Left colon (tissue), 2 donors: Measurements from ENCODE around the gene GREB1L. TPM values are rescaled to one million over a fixed set of nuclear protein-coding genes. Genes with fewer than 3 reads are reported as not detected.
A peak's percentile ranks its signal among the peaks of the same experiment; 100 is the strongest.
"Not testable (repeated sequence)": the region's sequence is repeated elsewhere in the genome, so short reads cannot be mapped to it uniquely, and the experiment has no call there.

Experiments used
- ATAC-seq: fragments of 200-7000 bp; cut with Tn5 transposase; one replicate; pipeline ENCODE4 v1.9.1; 2020; ENCODE audit warnings: mild to moderate bottlenecking, moderate library complexity
- DNase-seq, 2 donors: peaks; one replicate each; pipeline ENCODE4 v3.0.0-alpha.2; 2020
- intact Hi-C, 2 donors: fragments of 100-400 bp; cut with DNase I in 1 of 2; cut with micrococcal nuclease in 1 of 2; formaldehyde crosslinking; loops; one replicate each; pipeline versions ENCODE4 v1.11.2 to v1.14.0; 2022; cut with DNase I, micrococcal nuclease
- long read RNA-seq: library from polyadenylated mRNA; unstranded; transcript quantifications from one replicate; pipeline ENCODE4 v2.0.0, GENCODE V29; 2021
- total RNA-seq, 2 donors: library from RNA; stranded (reverse); fragmentation: NEBNext Ultra II Directional; extraction: Animal tissue kit (Norgen Biotek cat#: 25700); gene quantifications; one replicate each; pipeline ENCODE4 v1.2.1, GENCODE V29; 2021
- donor health status: DM: no; HTN: no; CAD: no.
- donor health status: DM: yes; HTN: yes; CAD: no.

The GREB1L gene
- total RNA-seq, result under 1 TPM in 1 of 2 donors, not detected in 1; 0.28 TPM
- long read RNA-seq, partial matches to known transcripts, result 0 of 1 reads
- long read RNA-seq, other reads (novel, unspliced or antisense), result 1 of 1 reads

DNA sequence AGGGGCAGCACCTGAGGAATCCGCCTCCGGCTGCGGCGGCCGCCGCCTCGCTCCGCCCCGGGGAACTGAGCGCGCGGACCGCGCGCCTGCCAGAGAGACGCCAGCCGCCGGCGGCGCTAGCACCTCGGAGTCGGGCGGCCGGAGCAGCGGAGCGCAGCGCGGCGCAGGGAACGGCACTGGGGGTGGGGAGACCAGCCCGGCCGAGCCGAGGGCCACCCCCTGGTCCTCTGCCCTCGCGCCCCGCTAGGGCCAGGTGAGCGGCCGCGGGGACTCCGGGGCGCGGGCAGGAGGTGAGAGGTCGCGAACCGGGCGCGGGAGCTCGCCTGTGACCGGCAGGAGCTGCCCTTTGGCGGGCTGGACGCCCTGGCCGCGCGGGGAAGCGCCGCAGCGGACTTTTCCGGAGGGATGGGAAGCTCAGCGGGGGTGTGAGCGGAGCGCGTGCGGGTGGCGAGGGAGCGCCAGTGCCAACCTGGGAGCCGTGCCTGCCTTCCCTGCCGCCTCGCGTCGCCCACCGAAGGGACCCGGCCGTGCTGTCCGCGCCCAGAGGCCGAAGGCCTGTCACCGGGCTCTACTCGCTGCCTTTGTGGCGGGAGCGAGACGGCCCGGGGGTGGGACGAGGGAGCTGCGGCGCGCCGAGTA is at the start of gene GREB1L:
GREB1L (plus strand) TSS at position 92 of the 639 bp plus-strand sequence. CDS start 141,287 bp downstream, outside the sequence.
- DNase-seq (peak in 1 of 2 donors; percentile 52), ATAC-seq (peak; percentile 97)
- intact Hi-C loops, result no loop called here

- intact Hi-C loops, result loop anchor here in 1 of 2 donors (5.0 kb wide), 2 partner anchors 250 to 765 kb away; no protein-coding TSS in a partner anchor
- DNase-seq, result no peak
- no peak for ATAC-seq
Measured at GRCh38 chr18:21192308-21192624, 49.8 kb upstream of the GREB1L start.

GRCh38 chr18:21194871-21195771 is 46.9 kb upstream of the GREB1L start:
- ATAC-seq (peak; percentile 31), DNase-seq (no peak)
- intact Hi-C loops, result loop anchor here in 1 of 2 donors (5.0 kb wide), 2 partner anchors 247 to 762 kb away; no protein-coding TSS in a partner anchor

DNA sequence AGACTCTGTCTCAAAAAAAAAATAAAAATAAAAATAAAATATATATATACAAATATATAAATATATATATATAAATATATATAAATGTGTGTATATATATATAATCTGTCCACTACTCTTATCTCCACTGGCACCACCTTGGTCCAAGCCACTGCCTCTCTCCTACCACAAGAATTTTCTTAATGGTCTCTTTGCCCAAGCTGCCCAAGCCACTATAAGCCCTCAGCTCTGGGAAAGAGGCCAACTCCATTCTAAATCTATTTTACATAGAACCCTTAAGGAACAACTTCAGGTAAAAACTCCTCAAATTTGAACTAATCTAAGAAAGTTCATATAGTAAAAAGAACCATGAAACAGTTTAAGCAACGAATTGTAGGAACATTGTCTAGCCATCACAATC is 45.6 kb upstream of the GREB1L start:
- ATAC-seq, result no peak
- intact Hi-C loops, result no loop called here
- no peak for DNase-seq

GRCh38 chr18:21203126-21203525 is 38.9 kb upstream of the GREB1L start:
- ATAC-seq (no peak), DNase-seq (no peak)
- intact Hi-C loops, result no loop called here

- no peak for DNase-seq
- no peak for ATAC-seq
- intact Hi-C loops, result no loop called here
Measured at GRCh38 chr18:21203542-21204241, 38.3 kb upstream of the GREB1L start.

DNA sequence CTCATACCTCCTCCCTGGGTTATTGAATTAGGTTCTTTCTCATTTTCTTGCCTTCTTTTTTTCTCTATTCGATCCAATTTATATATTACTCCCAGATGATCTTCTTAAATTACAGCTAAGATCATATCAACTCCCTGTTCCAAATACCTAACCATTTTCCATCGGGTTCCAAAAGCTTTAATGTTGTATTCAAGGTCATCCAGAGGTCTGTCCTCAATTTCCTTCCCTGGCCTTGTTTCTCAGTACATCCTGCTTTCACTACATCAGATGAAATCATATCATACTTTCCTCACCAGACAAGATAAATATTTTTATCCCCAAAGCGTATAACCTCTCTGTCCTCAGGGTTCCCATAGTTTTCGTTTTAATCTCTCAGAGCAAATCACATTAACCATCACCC is 36.3 kb upstream of the GREB1L start:
- ATAC-seq, result no peak
- no peak for DNase-seq
- intact Hi-C loops, result no loop called here

DNA sequence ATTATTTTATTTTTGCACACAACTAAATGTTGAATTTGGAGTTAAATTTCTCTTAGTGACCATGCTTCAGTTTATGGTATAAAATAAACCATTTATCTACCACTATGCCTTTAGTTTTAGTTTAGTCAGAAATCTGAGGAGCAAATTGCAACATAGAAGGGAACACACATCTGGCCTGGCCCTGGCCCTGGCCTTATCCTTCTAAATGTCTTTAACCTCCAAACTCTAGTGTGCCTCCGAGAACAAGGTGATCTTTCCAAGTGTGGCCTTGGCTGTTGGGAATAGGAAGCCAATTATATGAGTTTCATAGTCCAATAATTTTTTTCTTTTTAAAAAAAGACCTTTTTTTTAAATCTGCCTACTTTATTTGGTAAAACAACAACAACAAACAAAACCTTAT is 31.8 kb upstream of the GREB1L start:
- ATAC-seq (no peak), DNase-seq (no peak)
- intact Hi-C loops, result no loop called here

GRCh38 chr18:21210784-21211183 is 31.2 kb upstream of the GREB1L start:
- DNase-seq, result no peak
- intact Hi-C loops, result no loop called here
- ATAC-seq, result no peak

DNA sequence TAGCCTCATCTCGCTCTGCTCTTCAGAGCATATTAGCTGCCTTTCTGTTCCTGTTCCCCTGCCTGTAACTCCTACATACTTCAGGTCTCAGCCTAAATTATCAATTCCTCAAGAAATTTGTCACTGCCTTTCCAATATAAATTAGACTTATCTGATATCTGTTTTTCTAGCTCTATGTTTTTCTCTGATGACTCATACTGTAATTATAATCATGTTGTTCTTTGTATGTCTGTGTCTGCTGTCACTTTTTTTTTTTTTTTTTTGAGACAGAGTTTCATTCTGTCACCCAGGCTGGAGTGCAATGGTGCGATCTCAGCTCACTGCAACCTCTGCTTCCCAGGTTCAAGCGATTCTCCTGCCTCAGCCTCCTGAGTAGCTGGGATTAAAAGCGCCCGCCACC is 27.6 kb upstream of the GREB1L start:
- ATAC-seq, intact Hi-C loops, DNase-seq: not testable (repeated sequence)

GRCh38 chr18:21215490-21215889 is 26.5 kb upstream of the GREB1L start:
- DNase-seq (no peak), ATAC-seq (no peak)
- intact Hi-C loops, result no loop called here

DNA sequence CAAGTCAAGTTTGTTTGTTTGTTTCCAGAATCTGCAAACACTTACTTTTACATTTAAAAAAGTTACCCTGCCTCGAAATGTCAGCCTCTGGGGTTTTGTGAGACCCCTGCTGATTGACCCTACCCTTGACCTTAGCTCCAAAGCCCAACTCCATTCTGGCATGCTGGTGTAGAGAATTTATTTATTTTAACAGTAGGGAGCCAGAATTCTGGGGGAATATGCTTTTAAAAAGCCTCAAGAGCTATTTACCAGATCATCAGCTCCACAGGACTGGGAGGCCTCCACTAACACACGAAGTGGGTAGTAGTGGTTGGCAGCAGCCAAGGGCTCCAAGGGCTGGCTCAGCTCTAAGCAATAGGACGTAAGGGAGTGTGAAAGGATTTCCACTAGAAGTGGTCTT is 23.2 kb upstream of the GREB1L start:
- intact Hi-C loops, result no loop called here
- ATAC-seq, result no peak
- DNase-seq, result no peak

GRCh38 chr18:21230436-21230835 is 11.6 kb upstream of the GREB1L start:
- ATAC-seq (no peak), DNase-seq (no peak)
- intact Hi-C loops, result no loop called here

- ATAC-seq (peak; percentile 27), DNase-seq (no peak)
- intact Hi-C loops, result no loop called here
Measured at GRCh38 chr18:21241301-21242048, 557 bp upstream of the GREB1L start.

DNA sequence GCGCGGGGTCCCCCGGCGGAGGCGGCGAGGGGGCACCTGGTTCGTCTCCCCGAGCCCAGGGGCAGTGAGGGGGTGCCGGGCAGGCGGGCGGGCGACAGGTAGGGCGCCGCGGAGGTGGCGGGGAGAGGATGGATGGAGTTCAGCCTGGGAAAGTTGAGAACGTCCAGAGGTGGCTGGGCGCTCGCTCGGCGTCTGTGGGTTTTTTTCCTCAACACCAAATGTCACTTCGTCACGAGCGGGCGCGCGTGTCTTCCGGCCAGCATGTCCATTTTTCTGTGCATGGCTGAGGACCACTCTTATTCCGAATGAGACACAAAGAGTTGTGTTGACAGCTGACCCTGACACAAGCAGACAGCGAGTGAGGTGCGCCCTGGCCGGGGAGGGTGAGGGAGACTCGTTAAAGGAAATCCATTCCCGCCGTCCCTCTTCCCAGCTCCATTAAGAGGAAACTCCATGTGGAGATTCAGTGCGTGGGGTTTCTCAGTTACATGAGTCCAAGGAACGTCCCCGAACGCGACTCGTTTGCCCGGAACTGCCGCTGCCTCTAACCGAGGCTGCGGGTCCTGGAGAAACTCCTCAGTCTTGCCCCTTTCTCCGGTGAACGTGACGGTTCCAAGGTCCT is 859 bp downstream of the GREB1L start:
- peak; percentile 39 for ATAC-seq
- peak in 1 of 2 donors; percentile 7 for DNase-seq

GRCh38 chr18:21254576-21254975 is 12.5 kb downstream of the GREB1L start:
- DNase-seq (no peak), ATAC-seq (no peak)
- intact Hi-C loops, result no loop called here

More for the DNA sequence above, 859 bp downstream of the GREB1L start:
- intact Hi-C loops, result no loop called here

DNA sequence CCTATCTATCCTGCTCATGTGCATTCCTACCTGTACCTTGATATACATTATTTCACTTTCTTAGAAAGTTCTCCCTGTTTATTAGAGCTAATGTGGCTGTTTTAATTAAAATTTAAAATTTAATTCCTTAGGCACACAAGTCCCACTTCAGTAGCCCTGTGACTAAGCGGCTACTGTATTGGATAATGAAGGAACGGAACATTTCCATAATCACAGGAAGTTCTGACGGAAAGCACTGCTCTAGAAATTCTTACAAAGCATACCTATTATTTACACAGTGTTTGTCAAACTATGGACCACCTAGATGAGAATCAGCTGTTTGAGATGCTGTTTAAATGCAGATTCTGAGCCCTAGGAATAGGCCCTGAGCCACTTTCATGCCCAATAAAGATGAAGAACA is 13.2 kb downstream of the GREB1L start:
- intact Hi-C loops, result no loop called here
- ATAC-seq, result no peak
- DNase-seq, result no peak

DNA sequence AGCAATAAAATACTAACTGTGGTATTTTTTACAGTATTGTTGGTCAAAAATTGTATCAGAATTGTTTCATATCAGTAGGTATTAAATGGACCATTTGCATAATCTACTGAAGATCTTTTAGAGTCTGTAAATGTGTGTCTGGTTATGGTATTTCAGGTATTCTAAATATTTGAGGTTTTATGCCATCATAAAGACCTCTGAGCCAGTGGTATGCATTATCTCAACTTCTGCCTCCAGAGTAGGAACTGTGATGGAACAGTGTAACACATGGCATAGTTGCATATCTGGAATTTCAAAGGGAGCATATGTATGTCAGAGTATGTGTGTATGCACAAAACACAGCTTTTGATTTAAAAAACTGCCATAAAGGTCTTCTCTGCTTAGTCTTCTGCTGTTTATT is 15.4 kb downstream of the GREB1L start:
- no peak for DNase-seq
- ATAC-seq, result no peak
- intact Hi-C loops, result no loop called here
